GM13976 (cell line): ENCODE data around the gene ANKRD60.

Experiments
- DNase-seq: peaks from one replicate; pipeline ENCODE4 v3.0.0; 2012; ENCODE audit warnings: low spot score
- CTCF ChIP-seq: IDR thresholded peaks from 2 replicates; pipeline ENCODE4 v1.5.1; 2012; ENCODE audit warnings: borderline replicate concordance, mild to moderate bottlenecking; ENCODE audit not compliant: insufficient read depth; ENCODE audit errors: extremely low read depth, missing control alignments, control extremely low read depth
- in situ Hi-C: fragments of 300-500 bp; cut with MboI; formaldehyde crosslinking; loops from one replicate; pipeline ENCODE4 v1.12.0; 2022; ENCODE audit warnings: low sequenced_read_pairs, mixed read lengths, inconsistent platforms; ENCODE audit not compliant: unreplicated experiment

The ANKRD60 gene

GRCh38 chr20:58233881-58234528 lies 5.6 kb upstream of the ANKRD60 start:
- peak; percentile 75 for TF ChIP-seq CTCF
- DNase-seq = peak; percentile 53
- in situ Hi-C loops = loop anchor here (25.0 kb wide), 2 partner anchors 403 to 603 kb away; no protein-coding TSS in a partner anchor

- no peak for TF ChIP-seq CTCF
- no peak for DNase-seq
- in situ Hi-C loops = loop anchor here (25.0 kb wide), 2 partner anchors 404 to 604 kb away; no protein-coding TSS in a partner anchor
Observed at GRCh38 chr20:58233393-58233792, 4.9 kb upstream of the ANKRD60 start.

GRCh38 chr20:58231683-58232082 lies 3.2 kb upstream of the ANKRD60 start:
- in situ Hi-C loops = loop anchor here (25.0 kb wide), 2 partner anchors 406 to 606 kb away; no protein-coding TSS in a partner anchor
- DNase-seq = no peak

GRCh38 chr20:58229198-58229798 lies 845 bp upstream of the ANKRD60 start:
- no peak for DNase-seq
- in situ Hi-C loops = loop anchor here (25.0 kb wide), 2 partner anchors 408 to 608 kb away; no protein-coding TSS in a partner anchor
- TF ChIP-seq CTCF = no peak

More at GRCh38 chr20:58231683-58232082, 3.2 kb upstream of the ANKRD60 start:
- TF ChIP-seq CTCF = no peak

- no peak for TF ChIP-seq CTCF
- in situ Hi-C loops = loop anchor here (25.0 kb wide), 2 partner anchors 409 to 609 kb away; no protein-coding TSS in a partner anchor
- DNase-seq = peak; percentile 47
Observed at GRCh38 chr20:58228103-58228483, 360 bp downstream of the ANKRD60 start.

GRCh38 chr20:58227391-58228102 lies 906 bp downstream of the ANKRD60 start:
- TF ChIP-seq CTCF = no peak
- in situ Hi-C loops = loop anchor here (25.0 kb wide), 2 partner anchors 410 to 610 kb away; no protein-coding TSS in a partner anchor
- no peak for DNase-seq
